Renal cortex interstitium (tissue), 11 donors: ENCODE data around the gene C8B. TPM values are rescaled to one million over a fixed set of nuclear protein-coding genes. Genes with fewer than 3 reads are reported as not detected.
A peak's percentile ranks its signal among the peaks of the same experiment; 100 is the strongest.

ENCODE experiments used
- DNase-seq, 11 donors: peaks; one replicate each; pipeline ENCODE4 v3.0.0-alpha.2; 2013; ENCODE audit warnings: low read depth in 9 of 11, low spot score in 4 of 11; ENCODE audit errors: extremely low read depth in 1 of 11
- polyA plus RNA-seq, 3 donors: library from polyadenylated mRNA; unstranded; fragments of 120-200 nt; gene quantifications; one replicate each; pipeline ENCODE4 v1.2.1, GENCODE V29; 2013; ENCODE audit not compliant: insufficient read length in 3 of 3

The C8B gene
- polyA plus RNA-seq, 3 donors = not detected

GRCh38 chr1:56939209-56939608, 26.6 kb downstream of the C8B start:
- DNase-seq = no peak

GRCh38 chr1:56938646-56939045, 27.2 kb downstream of the C8B start:
- DNase-seq = no peak

GRCh38 chr1:56934430-56935060, 31.3 kb downstream of the C8B start:
- DNase-seq = no peak

GRCh38 chr1:56933606-56934005, 32.2 kb downstream of the C8B start:
- no peak for DNase-seq

- DNase-seq = no peak
These were observed 32.7 kb downstream of the C8B start for GRCh38 chr1:56933161-56933560.

GRCh38 chr1:56931686-56932085, 34.1 kb downstream of the C8B start:
- no peak for DNase-seq

GRCh38 chr1:56931211-56931610, 34.6 kb downstream of the C8B start:
- DNase-seq = no peak

GRCh38 chr1:56929492-56929891, 36.3 kb downstream of the C8B start:
- DNase-seq = no peak

- no peak for DNase-seq
These were observed 37.8 kb downstream of the C8B start for GRCh38 chr1:56927986-56928385.

GRCh38 chr1:56927171-56927570, 38.6 kb downstream of the C8B start:
- DNase-seq = no peak

- DNase-seq = no peak
These were observed 40.6 kb downstream of the C8B start for GRCh38 chr1:56925193-56925592.

GRCh38 chr1:56924116-56924515, 41.7 kb downstream of the C8B start:
- DNase-seq = no peak

GRCh38 chr1:56923201-56923600, 42.6 kb downstream of the C8B start:
- DNase-seq = peak in 3 of 11 donors; percentile 19 to 38 (median 28)

- no peak for DNase-seq
These were observed 43.3 kb downstream of the C8B start for GRCh38 chr1:56922507-56922906.

- DNase-seq = no peak
These were observed 43.7 kb downstream of the C8B start for GRCh38 chr1:56922070-56922469.

- DNase-seq = no peak
These were observed 44.3 kb downstream of the C8B start for GRCh38 chr1:56921479-56921878.

- no peak for DNase-seq
These were observed 45.2 kb downstream of the C8B start for GRCh38 chr1:56920591-56921001.

- no peak for DNase-seq
These were observed 48.5 kb downstream of the C8B start for GRCh38 chr1:56917356-56917755.

- DNase-seq = no peak
These were observed 49.2 kb downstream of the C8B start for GRCh38 chr1:56916630-56917029.

- peak in 3 of 11 donors; percentile 32 to 45 (median 34) for DNase-seq
These were observed 49.9 kb downstream of the C8B start for GRCh38 chr1:56915960-56916359.

GRCh38 chr1:56912325-56912724, 53.5 kb downstream of the C8B start:
- DNase-seq = no peak
